ENCODE measurements around the gene PLA2R1.
"Not testable (repeated sequence)": the region's sequence is repeated elsewhere in the genome, so short reads cannot be mapped to it uniquely, and the experiment has no call there.

Gene PLA2R1

DNA sequence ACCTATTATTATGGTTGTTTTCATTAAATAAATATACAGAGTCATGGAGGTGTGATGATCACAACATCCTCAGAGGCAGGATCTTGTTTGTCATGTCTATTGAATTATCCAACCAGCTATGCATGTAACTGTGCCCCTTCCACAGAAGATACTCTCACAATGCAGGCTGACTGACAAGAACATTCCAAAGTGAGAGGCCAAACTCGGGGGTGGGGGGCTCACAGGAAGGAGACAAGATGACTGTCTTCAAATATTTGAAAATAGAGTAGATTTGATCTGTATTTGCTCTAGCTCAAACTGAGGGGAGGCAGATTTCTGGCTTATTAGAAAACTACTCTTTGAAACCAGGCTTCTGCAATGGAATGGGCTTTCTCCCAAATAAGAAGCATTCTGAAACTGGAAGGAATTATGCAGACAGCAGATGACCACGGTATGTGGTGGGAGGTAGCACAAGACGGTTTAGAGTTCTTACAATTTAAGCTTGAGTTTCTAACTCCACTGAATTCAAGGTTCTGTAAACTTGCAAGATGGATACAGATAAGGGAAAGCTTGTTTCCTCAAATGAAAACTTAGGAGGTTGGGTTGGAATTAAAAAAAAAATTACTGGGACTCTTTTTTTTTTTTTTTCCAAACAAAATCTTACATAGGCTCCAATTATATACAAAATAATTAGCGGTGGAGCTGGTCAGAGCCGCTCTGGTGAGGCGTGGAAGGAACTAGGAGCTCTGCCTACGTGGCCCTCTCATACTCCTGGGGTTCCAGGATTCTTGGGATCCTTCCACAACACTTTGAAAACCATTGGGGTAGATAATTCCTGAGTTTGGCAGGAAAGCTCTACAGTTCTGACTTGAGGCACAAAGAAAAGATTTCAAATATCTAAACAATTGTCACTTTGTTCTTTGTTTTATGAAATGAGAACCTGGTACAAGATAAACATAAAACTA lies 79.3 kb downstream of the PLA2R1 start:
- no peak for DNase-seq (ENCODE audit: low read depth)

DNA sequence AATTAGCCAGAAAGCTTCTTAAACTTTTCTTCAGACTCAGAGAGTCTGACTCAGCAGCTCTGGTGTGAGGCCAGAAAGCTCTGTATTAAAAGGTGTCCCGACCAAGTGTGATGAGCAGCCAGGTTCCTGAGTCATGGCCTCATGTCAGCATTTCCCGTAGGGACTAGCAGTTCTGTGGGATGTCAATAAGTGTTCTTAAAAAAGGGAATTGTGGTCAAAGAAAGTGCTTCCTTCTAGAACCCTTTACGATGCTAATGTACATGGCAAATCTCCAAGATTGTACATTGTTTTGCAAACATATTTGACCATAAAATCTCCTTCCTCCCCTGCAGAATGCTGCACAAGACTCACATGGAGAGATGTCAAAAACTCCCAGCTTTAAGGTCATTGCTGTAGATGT lies 80.1 kb downstream of the PLA2R1 start:
- DNase-seq (ENCODE audit: low read depth), result peak; percentile 45

DNA sequence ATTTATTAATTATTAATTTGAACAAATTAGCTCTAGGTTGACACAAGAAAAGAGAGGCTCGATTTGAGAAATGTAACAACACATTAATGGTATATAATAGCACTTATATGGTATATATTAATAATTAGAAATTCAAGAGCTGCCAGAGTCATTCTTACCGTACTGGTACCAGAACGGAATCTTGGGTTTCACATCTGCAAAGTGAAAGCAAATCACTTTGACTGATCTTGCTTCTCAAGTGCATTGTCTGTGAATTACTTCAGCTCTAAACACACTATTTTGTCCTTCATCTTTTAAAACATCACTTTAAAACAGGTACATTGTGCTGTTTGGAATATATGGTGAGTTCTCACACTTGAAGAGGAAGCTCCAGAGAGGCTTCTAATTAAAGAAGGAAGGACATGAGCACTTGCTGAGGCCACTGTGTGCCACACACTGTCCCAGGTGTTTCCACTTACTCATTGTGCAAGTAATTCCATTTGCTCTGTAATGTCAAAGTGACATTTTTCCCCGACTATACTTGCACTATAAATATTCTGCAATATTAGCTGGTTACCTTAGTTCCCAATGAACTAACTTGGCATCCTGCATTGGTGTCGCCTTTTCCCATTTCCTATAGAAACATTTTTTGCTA lies 85.8 kb downstream of the PLA2R1 start:
- no peak for DNase-seq (ENCODE audit: low read depth)

DNA sequence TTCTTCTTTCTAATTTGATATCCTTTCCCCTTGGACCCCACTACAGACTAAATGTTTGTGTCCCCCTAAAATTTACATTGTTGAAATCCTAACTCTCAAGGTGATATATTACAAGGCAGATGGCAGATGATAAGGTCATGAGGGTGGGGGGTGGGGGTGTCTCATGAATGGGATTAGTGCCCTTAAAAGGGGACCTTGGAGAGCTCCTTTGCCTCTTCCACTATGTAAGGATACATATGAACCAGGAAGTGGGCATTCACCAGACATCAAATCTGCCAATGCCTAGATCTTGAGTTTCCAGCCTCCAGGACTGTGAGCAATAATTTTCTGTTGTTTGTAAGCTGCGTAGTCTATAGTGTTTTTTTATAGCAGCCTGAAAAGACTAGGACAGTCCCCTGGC lies 89.1 kb downstream of the PLA2R1 start:
- DNase-seq (ENCODE audit: low read depth), result no peak

DNA sequence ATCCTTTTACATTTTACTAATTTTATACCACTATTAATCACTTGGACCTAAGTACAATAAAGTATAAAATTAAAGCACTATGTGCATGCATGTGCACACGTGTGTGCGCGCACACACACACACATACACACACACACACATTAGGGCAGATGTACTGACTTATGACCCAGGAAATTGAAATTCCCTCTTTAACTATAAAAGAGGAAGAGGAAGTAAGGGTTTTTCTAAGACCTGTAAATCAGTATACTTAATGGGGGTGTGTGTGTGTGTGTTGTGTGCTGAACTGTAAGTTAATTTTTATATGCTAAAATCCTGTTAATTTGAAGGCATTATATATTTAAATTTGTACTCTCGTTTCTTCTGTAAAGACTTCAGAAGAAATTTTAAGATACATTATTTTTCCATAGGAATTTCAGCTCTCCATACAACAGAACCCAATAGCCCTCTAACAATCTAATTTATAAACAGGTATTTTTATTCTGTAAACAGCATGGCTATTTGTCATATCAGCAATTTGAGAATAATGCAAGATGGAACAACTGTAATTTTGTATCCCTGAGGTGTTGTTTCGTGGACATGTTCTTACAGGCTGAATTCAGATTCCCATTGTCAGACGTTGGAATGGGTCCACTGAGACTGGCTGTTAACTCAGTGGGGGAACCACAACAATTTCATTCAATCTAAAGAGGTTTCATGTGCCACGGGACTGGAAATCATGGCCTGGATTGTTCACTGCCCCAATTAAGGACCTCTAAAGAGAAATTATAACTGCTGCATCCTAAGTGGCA lies 90.9 kb downstream of the PLA2R1 start:
- no peak for DNase-seq (ENCODE audit: low read depth)

DNA sequence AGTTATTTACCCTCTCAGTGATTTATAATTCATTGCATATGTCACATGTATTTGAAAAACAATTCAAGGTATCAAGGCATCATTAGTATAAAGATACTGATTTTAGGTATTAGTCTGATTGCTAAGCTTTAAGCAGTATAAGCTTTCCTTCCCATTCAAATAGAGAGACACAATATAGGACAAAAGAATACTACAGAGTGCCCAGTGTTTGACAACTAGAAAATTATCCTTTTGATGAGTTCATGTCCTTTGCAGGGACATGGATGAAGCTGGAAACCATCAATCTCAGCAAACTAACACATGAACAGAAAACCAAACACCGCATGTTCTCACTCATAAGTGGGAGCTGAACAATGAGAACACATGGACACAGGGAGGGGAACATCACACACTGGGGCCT lies 91.9 kb downstream of the PLA2R1 start:
- DNase-seq (ENCODE audit: low read depth), result not testable (repeated sequence)

DNA sequence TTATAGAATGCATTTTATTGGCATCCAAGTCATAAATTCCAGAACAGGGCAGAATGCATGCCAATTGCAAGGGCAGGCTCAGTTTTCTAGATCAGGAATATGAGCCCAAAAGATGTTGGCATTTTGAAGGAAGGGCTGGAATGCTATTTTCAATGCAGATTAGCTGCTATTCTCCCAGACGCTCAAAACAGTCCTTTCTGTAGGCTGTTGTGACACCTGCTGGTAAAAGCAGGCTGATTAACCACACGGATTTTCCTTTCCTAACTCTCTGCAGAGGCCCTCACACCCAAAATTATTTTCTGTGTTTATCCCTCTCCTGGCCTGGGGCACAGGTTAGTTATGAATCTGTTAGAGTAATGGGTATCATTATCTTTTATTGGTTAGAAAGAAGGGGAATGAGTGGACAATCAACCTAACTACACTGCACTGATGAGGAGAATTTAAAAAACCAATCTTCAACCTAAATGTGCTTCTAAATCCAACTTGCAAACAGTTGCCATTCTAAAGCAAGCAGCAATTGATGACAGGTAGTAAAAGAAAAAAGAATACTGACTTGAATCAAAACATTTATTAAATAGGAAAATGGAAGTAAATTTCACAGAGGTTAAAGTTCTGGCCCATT lies 94.0 kb downstream of the PLA2R1 start:
- peak; percentile 22 for DNase-seq (ENCODE audit: low read depth)

DNA sequence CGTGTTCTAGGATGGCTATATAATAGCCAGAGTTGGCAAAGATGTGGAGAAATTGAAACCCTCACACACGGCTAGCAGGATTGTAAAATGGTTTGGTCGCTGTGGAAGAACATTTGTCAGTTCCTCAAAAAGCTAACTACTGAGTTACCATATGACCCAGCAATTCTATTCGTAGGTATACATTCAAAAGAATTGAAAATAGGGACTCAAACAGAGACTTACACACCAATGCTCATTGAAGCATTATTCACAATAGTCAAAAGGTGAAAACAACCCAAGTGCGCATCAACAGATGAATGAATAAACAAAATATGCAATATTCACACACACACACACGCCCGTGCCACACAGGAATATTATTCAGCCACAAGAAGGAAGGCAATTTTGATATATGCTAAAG lies 98.7 kb downstream of the PLA2R1 start:
- no peak for DNase-seq (ENCODE audit: low read depth)

DNA sequence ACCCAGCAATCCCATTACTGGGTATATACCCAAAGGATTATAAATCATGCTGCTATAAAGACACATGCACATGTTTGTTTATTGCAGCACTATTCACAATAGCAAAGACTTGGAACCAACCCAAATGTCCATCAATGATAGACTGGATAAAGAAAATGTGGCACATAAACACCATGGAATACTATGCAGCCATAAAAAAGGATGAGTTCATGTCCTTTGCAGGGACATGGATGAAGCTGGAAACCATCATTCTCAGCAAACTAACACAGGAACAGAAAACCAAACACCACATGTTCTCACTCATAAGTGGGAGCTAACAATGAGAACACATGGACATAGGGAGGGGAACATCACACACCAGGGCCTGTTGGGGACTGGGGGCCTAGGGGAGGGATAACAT lies 99.9 kb downstream of the PLA2R1 start:
- not testable (repeated sequence) for DNase-seq (ENCODE audit: low read depth)

DNA sequence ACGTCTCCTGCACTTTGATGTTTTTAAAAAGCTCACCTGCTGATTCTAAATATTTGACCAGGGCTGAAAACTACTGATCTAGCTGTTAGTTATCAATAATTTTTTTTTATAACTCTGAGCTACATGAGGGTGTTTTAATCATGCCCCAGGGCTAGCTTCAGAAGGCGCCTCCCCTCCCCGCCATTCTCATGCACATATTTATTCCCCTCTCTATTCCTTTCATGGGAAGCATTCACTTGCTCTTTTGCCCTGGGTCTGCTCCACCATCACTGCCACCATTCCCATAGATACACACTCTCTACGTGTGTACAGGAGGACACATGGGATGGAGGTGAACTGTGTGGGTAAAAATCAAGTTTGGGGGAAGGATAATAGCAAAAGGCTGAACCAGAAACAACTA lies 101.0 kb downstream of the PLA2R1 start:
- DNase-seq (ENCODE audit: low read depth), result no peak

DNA sequence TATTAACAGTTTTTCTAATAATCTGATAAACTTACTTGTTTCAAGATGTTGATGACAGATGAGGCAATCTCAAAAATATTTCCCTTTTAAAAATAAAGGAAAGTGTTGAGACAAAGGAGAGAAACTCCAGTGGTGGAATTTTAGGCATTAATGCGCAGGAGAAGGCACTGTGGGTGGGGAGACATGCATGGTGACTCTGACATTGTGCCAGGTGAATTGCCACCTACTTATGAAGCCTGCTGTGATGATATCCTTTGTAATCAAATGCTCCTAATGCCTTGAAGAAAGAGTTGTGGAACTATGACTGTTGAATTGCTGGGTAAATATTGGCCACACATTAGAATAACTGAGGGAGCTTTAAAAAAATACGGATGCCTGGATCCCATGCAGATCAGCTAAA lies 101.4 kb downstream of the PLA2R1 start:
- no peak for DNase-seq (ENCODE audit: low read depth)

DNA sequence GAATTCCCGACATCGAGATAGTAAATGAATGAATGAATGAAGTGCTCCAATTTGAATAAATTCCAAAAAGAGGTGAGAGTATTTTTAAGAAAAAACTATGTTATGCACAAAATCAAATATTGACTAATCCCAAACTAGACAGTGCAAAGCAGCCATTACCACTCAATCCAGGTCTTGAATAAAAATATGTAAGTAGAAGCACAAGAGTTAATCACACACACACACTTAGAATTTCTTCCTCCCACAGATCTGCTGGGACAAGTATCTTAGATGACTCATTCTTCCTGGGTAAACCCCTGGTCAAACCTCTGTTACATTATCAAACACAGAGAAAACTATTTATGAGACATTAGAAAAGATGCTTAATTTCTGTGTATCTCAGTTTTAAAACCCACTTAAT lies 102.0 kb downstream of the PLA2R1 start:
- DNase-seq (ENCODE audit: low read depth), result peak; percentile 62

DNA sequence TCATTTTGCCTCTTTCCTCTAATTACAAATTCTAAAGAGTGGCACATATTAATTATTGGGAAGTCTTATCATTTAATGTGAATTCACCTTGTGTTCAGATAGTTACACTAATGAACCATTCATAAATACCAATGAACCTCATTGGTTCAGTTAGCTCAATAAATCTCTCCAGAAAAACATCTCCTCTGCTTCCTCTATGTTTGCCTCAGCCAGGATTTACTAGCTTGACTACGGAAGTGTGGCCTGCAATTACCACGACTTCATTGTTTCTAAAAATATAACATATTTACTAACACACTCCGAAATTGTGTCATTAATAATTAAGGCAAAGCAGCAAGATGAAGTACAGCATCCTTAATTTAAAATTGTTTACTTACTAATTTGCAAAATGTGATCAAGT lies 103.3 kb downstream of the PLA2R1 start:
- no peak for DNase-seq (ENCODE audit: low read depth)

DNA sequence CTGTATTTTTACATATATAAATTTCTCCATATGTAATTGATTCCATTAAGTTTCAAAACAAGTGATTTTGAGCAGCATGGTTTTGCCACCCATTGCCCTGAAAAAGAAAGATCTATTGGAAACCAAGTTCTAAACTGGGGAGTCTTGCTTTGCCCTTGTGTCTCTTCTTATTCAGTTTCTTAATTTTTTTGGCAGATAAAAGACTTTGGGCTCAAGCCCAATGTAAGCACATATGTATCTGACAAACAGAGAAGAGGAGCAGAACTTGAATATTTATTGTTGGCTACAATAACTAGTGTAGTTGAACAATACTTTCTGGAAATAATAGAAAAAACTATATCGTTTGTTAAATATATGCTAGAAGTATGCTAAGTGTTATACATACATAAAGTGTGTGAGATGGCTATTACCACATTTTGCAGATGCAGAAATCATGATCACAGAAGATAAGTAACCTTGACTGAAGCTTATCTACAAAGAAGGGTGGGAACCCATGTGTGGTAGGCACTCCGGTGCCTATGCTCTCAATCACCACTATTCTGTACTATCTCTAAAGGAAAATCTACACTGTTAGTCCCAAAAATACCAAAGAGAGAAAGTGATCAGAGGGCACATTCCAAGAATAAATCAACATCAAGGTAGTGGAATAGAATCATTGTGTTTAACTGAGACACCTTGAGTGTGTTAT lies 109.1 kb downstream of the PLA2R1 start:
- no peak for DNase-seq (ENCODE audit: low read depth)

DNA sequence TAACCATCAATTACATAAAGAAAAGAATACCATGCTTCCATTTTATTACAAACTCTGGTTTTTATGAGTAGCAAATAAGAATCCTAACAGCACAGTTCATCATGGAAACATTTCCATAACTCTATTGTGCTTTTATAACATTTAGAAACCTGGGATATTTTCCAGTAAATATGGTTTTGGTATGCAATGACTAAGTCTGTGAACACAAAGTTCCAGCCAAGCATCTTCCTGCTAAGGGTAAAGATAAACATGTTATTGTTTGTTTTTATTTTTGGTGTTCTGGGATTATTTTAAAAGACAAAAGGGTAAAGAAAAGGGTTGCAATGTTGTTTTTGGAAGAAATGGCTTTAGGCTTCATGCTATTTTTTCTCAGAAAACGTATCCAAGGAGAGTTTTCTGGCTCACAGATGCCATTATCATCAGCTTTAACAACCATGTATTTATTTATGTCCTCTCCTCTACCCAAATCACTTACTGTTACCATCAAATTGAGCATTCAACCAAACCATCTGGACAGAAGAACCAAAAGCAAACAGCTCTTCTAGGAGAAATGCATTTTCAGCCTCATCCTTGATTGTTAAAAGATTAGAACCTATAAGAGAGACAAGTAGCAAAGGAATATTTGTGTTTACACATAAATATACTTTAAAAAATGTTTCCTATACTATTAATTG lies 116.0 kb downstream of the PLA2R1 start:
- peak; percentile 72 for DNase-seq (ENCODE audit: low read depth)

DNA sequence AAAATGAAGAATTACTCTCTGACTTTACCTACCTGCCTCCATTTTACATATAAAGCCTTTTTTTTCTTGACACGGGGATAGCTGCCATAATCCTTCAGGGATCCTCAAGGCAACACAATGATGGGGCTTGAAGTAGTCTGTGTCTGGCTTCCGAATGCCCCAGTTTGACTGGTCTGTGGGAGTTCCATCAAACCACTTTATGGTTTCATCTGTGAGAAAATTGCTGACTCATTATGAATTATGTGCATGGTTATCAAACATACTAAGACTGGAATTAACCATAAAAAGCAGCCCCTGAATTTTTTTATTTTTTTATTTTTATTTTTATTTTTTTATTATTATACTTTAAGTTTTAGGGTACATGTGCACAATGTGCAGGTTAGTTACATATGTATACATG lies 117.5 kb downstream of the PLA2R1 start:
- DNase-seq (ENCODE audit: low read depth), result no peak

DNA sequence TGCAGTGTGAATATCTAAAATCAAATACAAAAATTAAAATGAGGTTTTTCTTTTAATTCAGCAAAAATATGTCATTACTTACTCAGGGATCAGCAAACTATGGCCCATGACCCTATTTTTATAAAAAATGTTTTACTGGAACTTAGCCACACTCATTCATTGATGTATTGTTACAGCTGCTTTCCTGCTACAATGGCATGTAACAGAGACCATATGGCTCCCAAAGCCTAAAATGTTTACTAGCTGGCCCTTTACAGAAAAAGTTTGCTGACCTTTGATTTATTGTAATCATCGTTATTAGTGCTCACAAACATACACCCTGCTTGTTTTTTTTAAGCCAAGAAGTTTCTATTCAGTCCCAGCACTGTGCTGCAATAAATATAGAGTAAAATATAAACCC lies 120.3 kb downstream of the PLA2R1 start:
- DNase-seq (ENCODE audit: low read depth), result no peak

DNA sequence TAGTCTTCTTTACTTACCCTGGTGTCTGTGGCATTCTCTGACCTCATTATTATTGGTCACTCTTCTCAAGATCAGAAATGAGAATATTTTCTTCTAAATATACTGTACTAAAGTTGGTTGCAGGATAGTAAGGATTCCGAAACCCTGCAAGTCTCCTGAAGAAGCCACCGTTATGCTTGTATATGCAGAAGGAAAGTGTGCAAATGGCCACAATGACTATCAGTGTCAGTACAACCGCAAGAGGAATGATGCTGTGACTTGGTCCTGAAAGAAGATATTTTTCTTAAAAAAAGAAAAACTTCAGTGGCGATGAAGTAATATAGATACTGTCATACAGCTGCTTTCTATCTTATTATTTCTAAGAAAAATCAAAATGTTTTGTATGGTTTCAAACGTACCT lies 120.7 kb downstream of the PLA2R1 start:
- no peak for DNase-seq (ENCODE audit: low read depth)

DNA sequence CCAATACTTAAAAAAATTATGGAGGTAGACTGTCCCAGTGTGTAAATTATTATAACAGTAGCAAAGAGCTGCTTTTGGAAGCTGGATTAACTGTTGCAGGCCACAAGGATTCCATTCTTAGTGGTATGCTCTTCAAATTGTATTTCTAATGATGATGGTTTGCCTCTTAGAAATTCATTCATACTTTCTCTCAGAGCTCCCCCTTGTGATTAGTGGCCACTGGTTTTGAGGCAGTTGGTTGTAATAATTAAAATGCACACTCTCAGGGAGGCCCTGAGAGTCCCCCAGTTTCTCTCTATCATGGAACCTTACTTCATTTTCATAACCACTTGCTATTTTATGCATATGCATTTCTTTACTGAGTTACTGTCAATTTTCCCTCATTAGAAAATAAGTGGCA lies 122.5 kb downstream of the PLA2R1 start:
- no peak for DNase-seq (ENCODE audit: low read depth)

DNA sequence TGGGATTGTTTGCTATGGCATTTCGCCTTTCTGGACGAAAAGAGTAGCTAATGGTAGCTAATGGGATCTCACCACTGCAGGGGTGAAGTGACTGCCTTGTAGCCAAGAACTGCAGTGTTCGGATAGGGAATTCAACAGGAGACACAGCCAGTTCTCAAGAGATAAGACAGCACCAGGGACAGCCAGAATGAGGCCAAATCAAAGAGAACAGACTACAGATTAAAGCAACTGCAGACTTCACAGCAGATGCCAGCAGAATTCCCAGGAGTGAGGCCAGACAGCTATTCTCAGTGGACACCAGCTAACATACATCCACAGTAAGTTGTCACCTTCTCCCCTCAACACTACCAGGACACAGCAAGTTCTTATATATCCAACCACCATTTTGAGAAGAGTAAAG lies 124.0 kb downstream of the PLA2R1 start:
- no peak for DNase-seq (ENCODE audit: low read depth)

DNA sequence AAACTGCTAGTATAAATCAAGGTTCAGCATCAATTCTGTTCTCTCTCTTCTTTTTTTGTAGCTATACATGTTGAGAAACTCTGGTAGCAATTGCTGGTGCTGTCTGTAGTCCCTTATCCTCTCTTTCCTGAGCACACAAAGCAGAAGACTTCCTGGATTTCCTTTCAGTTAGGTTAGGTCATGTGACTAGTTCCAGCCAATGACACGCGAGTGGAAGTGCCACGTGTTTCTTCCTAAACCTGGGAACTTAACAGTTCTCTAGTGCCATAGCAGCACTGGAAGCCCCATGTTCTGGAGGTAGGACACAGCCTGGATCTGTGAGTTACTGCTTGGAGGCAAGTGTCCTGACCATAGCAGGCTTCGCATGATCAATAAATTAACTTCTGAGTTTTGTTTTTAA lies 125.9 kb downstream of the PLA2R1 start:
- no peak for DNase-seq (ENCODE audit: low read depth)

Data from stromal cell of bone marrow (primary cell).